Ureter (tissue), 1 donor: Measurements from ENCODE around the gene FOLR2. TPM values are rescaled to one million over a fixed set of nuclear protein-coding genes. Genes with fewer than 3 reads are reported as not detected.
"Not testable (repeated sequence)": the region's sequence is repeated elsewhere in the genome, so short reads cannot be mapped to it uniquely, and the experiment has no call there.

ENCODE experiments used
- DNase-seq: peaks from one replicate; pipeline ENCODE4 v3.0.0-alpha.2; 2020; ENCODE audit warnings: low spot score
- total RNA-seq: library from RNA; stranded (reverse); gene quantifications from one replicate; pipeline ENCODE4 v1.2.4, GENCODE V29; 2023
- donor health status: DM: yes; HTN: yes; CAD: no.

FOLR2 gene
- 4.5 TPM for total RNA-seq

- peak; percentile 28 for DNase-seq
Observed at GRCh38 chr11:72216638-72217037, at the start of gene FOLR2. TSS of gene FOLR2 (plus strand) at chr11:72216794. CDS start at chr11:72218585, 1,791 bp downstream.

- not testable (repeated sequence) for DNase-seq
Observed at GRCh38 chr11:72169046-72169555, 47.5 kb upstream of the FOLR2 start.

- not testable (repeated sequence) for DNase-seq
Observed at GRCh38 chr11:72169754-72170153, 46.8 kb upstream of the FOLR2 start.

- DNase-seq = not testable (repeated sequence)
Observed at GRCh38 chr11:72172043-72172442, 44.6 kb upstream of the FOLR2 start.

GRCh38 chr11:72173291-72173690 is 43.3 kb upstream of the FOLR2 start:
- no peak for DNase-seq

- DNase-seq = no peak
Observed at GRCh38 chr11:72174302-72175070, 42.1 kb upstream of the FOLR2 start.

GRCh38 chr11:72177656-72178055 is 38.9 kb upstream of the FOLR2 start:
- DNase-seq = no peak

- no peak for DNase-seq
Observed at GRCh38 chr11:72179049-72179803, 37.4 kb upstream of the FOLR2 start.

GRCh38 chr11:72179804-72180396 is 36.7 kb upstream of the FOLR2 start:
- no peak for DNase-seq

- not testable (repeated sequence) for DNase-seq
Observed at GRCh38 chr11:72180892-72181552, 35.6 kb upstream of the FOLR2 start.

- DNase-seq = not testable (repeated sequence)
Observed at GRCh38 chr11:72181553-72181958, 35.0 kb upstream of the FOLR2 start.

GRCh38 chr11:72188267-72188666 is 28.3 kb upstream of the FOLR2 start:
- DNase-seq = no peak

GRCh38 chr11:72189455-72190250 is 26.9 kb upstream of the FOLR2 start:
- no peak for DNase-seq

- DNase-seq = no peak
Observed at GRCh38 chr11:72190631-72191071, 25.9 kb upstream of the FOLR2 start.

- no peak for DNase-seq
Observed at GRCh38 chr11:72191961-72192381, 24.6 kb upstream of the FOLR2 start, which contains the start of gene FOLR1. TSS of gene FOLR1 (plus strand) at chr11:72192140. CDS start at chr11:72192174, 34 bp downstream.

- no peak for DNase-seq
Observed at GRCh38 chr11:72195518-72196270, 20.9 kb upstream of the FOLR2 start.

GRCh38 chr11:72201445-72201844 is 15.1 kb upstream of the FOLR2 start:
- DNase-seq = not testable (repeated sequence)

- DNase-seq = peak; percentile 17
Observed at GRCh38 chr11:72202571-72202970, 14.0 kb upstream of the FOLR2 start.

- DNase-seq = peak; percentile 20
Observed at GRCh38 chr11:72203163-72203562, 13.4 kb upstream of the FOLR2 start.

GRCh38 chr11:72204886-72205285 is 11.7 kb upstream of the FOLR2 start:
- no peak for DNase-seq
